Measurements from ENCODE around the gene HPCA. TPM values are rescaled to one million over a fixed set of nuclear protein-coding genes. Genes with fewer than 3 reads are reported as not detected.

The HPCA gene
- total RNA-seq, 3 donors from 2014 or later, result not detected

DNA sequence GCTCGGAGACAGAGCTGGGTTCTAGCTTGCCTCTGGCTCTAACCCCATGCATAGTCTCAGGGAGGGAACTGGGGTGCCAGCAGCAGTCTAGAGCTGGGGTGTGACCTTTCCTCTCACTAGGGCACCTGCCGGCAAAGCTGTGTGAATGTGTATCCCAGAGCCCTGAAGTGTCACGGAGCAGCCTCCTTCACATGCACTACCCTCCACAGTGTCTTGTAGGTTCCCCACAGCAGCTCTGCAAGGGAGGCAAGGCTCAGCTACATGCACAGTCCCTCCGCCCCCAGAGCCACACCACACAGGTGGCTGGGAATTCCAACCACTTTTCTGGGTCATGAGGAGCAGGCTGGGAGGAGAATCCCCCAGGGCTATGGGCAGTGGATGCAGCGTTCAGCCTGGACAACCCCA, 7.7 kb upstream of the HPCA start:
- Mint-ChIP-seq H3K4me3 (no peak overlapping the region), H3K27me3 (ENCODE audit: low read depth) (peaks cover 21% of the 10 kb centered on the region), H3K36me3 (ENCODE audit: insufficient read depth) (no peaks in the 10 kb centered on the region), H3K4me1 (ENCODE audit: low read depth) (peaks cover 2% of the 10 kb centered on the region), H3K9me3 (no peaks in the 10 kb centered on the region)
- ATAC-seq (no peak), DNase-seq (no peak)

DNA sequence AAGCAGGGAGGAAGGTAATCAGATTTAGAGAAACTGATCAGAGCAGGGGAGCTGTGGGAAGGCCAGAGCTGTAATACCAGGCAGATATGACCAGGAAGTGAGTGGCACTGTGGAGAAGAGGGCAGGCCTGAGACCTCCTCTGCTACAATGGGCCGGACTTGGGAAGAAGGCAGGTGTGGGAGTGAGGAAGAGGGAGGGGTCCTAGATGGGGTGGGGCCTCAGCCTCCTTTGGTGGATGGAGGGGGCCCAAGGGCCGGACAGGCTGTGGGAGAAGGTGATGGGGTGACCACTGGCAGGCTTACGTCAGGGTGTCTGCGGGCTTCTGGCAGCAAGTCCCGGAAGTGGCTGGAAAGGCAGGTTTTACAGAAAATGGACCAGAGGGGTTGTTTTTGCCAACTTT, 5.0 kb upstream of the HPCA start:
- Mint-ChIP-seq H3K9me3 (no peaks in the 10 kb centered on the region), H3K36me3 (ENCODE audit: insufficient read depth) (no peaks in the 10 kb centered on the region), H3K4me1 (ENCODE audit: low read depth) (peaks cover 3% of the 10 kb centered on the region), H3K27me3 (ENCODE audit: low read depth) (peaks cover 26% of the 10 kb centered on the region), H3K4me3 (no peak overlapping the region)
- DNase-seq (no peak), ATAC-seq (no peak)

GRCh38 chr1:32881871-32882850, 4.1 kb upstream of the HPCA start:
- ATAC-seq, result no peak
- H3K4me1 Mint-ChIP-seq (ENCODE audit: low read depth), result peaks cover 5% of the 10 kb centered on the region
- no peak for DNase-seq
- no peak overlapping the region for H3K4me3 Mint-ChIP-seq
- H3K36me3 Mint-ChIP-seq (ENCODE audit: insufficient read depth), result no peaks in the 10 kb centered on the region
- peaks cover 32% of the 10 kb centered on the region for H3K27me3 Mint-ChIP-seq (ENCODE audit: low read depth)
- H3K9me3 Mint-ChIP-seq, result no peaks in the 10 kb centered on the region

DNA sequence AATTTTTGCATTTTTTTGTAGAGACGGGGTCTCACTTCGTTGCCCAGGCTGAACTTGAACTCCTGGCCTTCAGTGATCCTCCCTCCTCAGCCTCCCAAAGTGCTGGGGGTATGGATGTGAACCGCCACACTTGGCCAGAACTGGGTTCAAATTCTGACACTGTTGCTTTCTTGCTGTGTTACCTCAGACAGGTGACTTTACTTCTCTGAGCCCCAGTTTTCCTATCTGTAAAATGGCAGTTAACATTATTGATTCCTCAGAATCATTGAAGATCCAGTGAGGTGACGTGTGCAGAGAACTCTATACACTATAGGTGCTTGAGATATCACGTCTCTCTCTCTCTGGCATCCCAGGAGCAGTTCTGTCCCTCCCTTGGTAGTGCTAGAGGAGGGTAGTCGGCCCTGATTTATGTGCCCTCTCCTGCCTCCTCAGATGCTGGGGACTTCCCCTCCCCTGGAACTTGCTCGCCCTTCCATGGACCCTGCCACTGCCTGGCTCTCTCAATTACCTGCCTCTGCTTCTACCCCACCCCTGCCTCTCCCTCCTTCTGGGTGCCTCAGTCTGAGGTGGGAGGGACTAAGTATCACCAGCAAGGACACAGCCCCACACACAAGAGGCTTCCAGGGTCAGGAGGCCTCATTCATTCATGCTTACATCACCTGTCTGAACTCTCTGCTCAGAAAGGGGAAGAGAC, 2.8 kb upstream of the HPCA start:
- no peak for ATAC-seq
- Mint-ChIP-seq H3K36me3 (ENCODE audit: insufficient read depth) (no peaks in the 10 kb centered on the region), H3K4me1 (ENCODE audit: low read depth) (peaks cover 6% of the 10 kb centered on the region), H3K9me3 (no peaks in the 10 kb centered on the region), H3K4me3 (no peak overlapping the region), H3K27me3 (ENCODE audit: low read depth) (peaks cover 40% of the 10 kb centered on the region)
- no peak for DNase-seq

- Mint-ChIP-seq H3K9me3 (no peaks in the 10 kb centered on the region), H3K4me3 (no peak overlapping the region), H3K36me3 (ENCODE audit: insufficient read depth) (no peaks in the 10 kb centered on the region), H3K4me1 (ENCODE audit: low read depth) (peaks cover 6% of the 10 kb centered on the region), H3K27me3 (ENCODE audit: low read depth) (peaks cover 42% of the 10 kb centered on the region)
- ATAC-seq (no peak), DNase-seq (no peak)
Measured at GRCh38 chr1:32884032-32884372, 2.3 kb upstream of the HPCA start.

GRCh38 chr1:32884726-32885125, 1.6 kb upstream of the HPCA start:
- H3K9me3 Mint-ChIP-seq, result no peaks in the 10 kb centered on the region
- no peaks in the 10 kb centered on the region for H3K36me3 Mint-ChIP-seq (ENCODE audit: insufficient read depth)
- H3K4me1 Mint-ChIP-seq (ENCODE audit: low read depth), result peaks cover 6% of the 10 kb centered on the region
- peaks cover 49% of the 10 kb centered on the region for H3K27me3 Mint-ChIP-seq (ENCODE audit: low read depth)
- ATAC-seq (no peak), DNase-seq (no peak)
- no peak overlapping the region for H3K4me3 Mint-ChIP-seq

GRCh38 chr1:32885676-32886003, 651 bp upstream of the HPCA start:
- Mint-ChIP-seq H3K4me3 (no peak overlapping the region), H3K4me1 (ENCODE audit: low read depth) (peaks cover 6% of the 10 kb centered on the region)

GRCh38 chr1:32886828-32887414, 630 bp downstream of the HPCA start:
- Mint-ChIP-seq H3K9me3 (no peaks in the 10 kb centered on the region), H3K36me3 (ENCODE audit: insufficient read depth) (no peaks in the 10 kb centered on the region), H3K4me1 (ENCODE audit: low read depth) (peaks cover 6% of the 10 kb centered on the region), H3K27me3 (ENCODE audit: low read depth) (peaks cover 67% of the 10 kb centered on the region), H3K4me3 (no peak overlapping the region)
- ATAC-seq (no peak), DNase-seq (no peak)

More at GRCh38 chr1:32885676-32886003, 651 bp upstream of the HPCA start:
- H3K9me3 Mint-ChIP-seq, result no peaks in the 10 kb centered on the region
- no peak for ATAC-seq
- DNase-seq, result no peak
- peaks cover 58% of the 10 kb centered on the region for H3K27me3 Mint-ChIP-seq (ENCODE audit: low read depth)
- no peaks in the 10 kb centered on the region for H3K36me3 Mint-ChIP-seq (ENCODE audit: insufficient read depth)

DNA sequence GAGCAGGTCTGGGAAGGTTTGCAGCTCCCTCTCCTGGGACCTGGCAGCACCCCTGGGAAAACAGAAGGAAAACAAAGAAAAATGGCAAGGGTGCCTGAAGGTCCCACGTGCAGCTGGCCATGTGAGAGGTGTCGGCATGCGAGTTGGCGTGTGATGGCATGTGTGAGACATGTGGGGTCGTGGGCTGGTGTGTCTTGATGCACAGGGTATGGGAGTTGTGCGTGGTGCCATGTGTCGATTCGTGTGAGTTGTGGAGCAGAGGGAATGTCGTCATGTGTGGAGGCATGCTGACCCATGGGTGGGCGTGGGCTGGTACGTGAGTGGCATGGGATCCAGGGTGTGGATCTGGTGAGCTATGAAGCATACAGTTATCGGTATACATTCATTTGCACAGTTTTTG, 1.3 kb downstream of the HPCA start:
- no peak overlapping the region for H3K4me3 Mint-ChIP-seq
- H3K36me3 Mint-ChIP-seq (ENCODE audit: insufficient read depth), result no peaks in the 10 kb centered on the region

GRCh38 chr1:32888134-32888533, 1.8 kb downstream of the HPCA start:
- ATAC-seq (no peak), DNase-seq (no peak)
- peaks cover 77% of the 10 kb centered on the region for H3K27me3 Mint-ChIP-seq (ENCODE audit: low read depth)
- H3K4me1 Mint-ChIP-seq (ENCODE audit: low read depth), result peaks cover 14% of the 10 kb centered on the region
- no peaks in the 10 kb centered on the region for H3K9me3 Mint-ChIP-seq
- H3K4me3 Mint-ChIP-seq, result no peak overlapping the region
- H3K36me3 Mint-ChIP-seq (ENCODE audit: insufficient read depth), result no peaks in the 10 kb centered on the region

More for the DNA sequence above, 1.3 kb downstream of the HPCA start:
- no peaks in the 10 kb centered on the region for H3K9me3 Mint-ChIP-seq
- H3K4me1 Mint-ChIP-seq (ENCODE audit: low read depth), result peaks cover 12% of the 10 kb centered on the region
- ATAC-seq (no peak), DNase-seq (no peak)
- peaks cover 74% of the 10 kb centered on the region for H3K27me3 Mint-ChIP-seq (ENCODE audit: low read depth)

GRCh38 chr1:32888677-32889420, 2.6 kb downstream of the HPCA start:
- peaks cover 14% of the 10 kb centered on the region for H3K4me1 Mint-ChIP-seq (ENCODE audit: low read depth)

GRCh38 chr1:32889731-32890278, 3.5 kb downstream of the HPCA start:
- Mint-ChIP-seq H3K9me3 (no peaks in the 10 kb centered on the region), H3K36me3 (ENCODE audit: insufficient read depth) (no peaks in the 10 kb centered on the region), H3K4me3 (no peak overlapping the region), H3K27me3 (ENCODE audit: low read depth) (peaks cover 75% of the 10 kb centered on the region), H3K4me1 (ENCODE audit: low read depth) (peaks cover 14% of the 10 kb centered on the region)
- DNase-seq (no peak), ATAC-seq (no peak)

More at GRCh38 chr1:32888677-32889420, 2.6 kb downstream of the HPCA start:
- H3K4me3 Mint-ChIP-seq, result no peak overlapping the region
- H3K9me3 Mint-ChIP-seq, result no peaks in the 10 kb centered on the region
- DNase-seq (no peak), ATAC-seq (no peak)
- H3K27me3 Mint-ChIP-seq (ENCODE audit: low read depth), result peaks cover 80% of the 10 kb centered on the region
- no peaks in the 10 kb centered on the region for H3K36me3 Mint-ChIP-seq (ENCODE audit: insufficient read depth)

DNA sequence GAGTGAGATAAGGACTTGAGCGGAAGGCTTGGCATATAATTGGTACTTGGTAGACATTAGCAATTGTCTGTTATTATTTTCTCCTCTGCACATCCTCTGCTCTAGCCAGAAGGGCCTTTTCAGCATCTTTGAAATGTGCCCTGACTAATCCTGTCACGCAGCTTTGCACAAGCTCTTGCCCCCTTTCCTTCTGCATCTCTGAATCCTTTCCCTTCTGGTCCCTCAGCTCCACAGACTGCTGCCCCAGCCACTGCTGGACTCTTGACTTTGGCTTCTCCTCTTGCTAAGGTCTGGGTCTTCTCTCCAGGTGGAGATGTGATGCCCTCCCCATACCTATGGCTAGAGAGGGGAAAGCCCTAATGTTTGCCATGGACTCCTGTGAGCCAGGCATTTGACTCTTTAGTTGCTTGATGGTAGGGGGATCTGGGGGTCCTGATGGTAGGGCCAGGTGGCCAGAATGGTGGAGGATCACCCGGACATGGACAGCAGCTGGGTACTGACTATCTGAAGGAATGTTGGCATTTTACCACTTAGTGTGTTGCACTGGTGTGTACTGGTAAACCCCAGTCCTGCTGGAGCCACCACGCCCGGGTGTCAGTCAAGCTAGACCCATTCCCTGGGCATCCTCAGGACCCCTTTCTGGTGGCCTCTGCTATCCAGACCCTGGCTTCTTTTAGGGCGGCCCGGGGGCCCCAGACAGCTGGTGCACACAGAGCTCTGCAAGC, 4.4 kb downstream of the HPCA start:
- no peak overlapping the region for H3K4me3 Mint-ChIP-seq
- ATAC-seq, result no peak

More for the DNA sequence above, 4.4 kb downstream of the HPCA start:
- no peak for DNase-seq
- Mint-ChIP-seq H3K9me3 (no peaks in the 10 kb centered on the region), H3K4me1 (ENCODE audit: low read depth) (peaks cover 10% of the 10 kb centered on the region), H3K27me3 (ENCODE audit: low read depth) (peaks cover 71% of the 10 kb centered on the region), H3K36me3 (ENCODE audit: insufficient read depth) (no peaks in the 10 kb centered on the region)

Measured in activated T-cell treated with anti-CD3 and anti-CD28 coated beads, Interleukin-2, amount 50 U/mL, for 4 hours (primary cell).